Activated CD8-positive, alpha-beta memory T cell treated with anti-CD3 and anti-CD28 coated beads for 4 hours (primary cell): ENCODE results near the gene C20orf202.
A peak's percentile ranks its signal among the peaks of the same experiment; 100 is the strongest.
"Not testable (repeated sequence)": the region's sequence is repeated elsewhere in the genome, so short reads cannot be mapped to it uniquely, and the experiment has no call there.

ENCODE experiments used
- DNase-seq, 2 donors: peaks; one replicate each; pipeline ENCODE4 v3.0.0-alpha.2; 2020; ENCODE audit warnings: low read depth in 2 of 2

C20orf202 gene

DNA sequence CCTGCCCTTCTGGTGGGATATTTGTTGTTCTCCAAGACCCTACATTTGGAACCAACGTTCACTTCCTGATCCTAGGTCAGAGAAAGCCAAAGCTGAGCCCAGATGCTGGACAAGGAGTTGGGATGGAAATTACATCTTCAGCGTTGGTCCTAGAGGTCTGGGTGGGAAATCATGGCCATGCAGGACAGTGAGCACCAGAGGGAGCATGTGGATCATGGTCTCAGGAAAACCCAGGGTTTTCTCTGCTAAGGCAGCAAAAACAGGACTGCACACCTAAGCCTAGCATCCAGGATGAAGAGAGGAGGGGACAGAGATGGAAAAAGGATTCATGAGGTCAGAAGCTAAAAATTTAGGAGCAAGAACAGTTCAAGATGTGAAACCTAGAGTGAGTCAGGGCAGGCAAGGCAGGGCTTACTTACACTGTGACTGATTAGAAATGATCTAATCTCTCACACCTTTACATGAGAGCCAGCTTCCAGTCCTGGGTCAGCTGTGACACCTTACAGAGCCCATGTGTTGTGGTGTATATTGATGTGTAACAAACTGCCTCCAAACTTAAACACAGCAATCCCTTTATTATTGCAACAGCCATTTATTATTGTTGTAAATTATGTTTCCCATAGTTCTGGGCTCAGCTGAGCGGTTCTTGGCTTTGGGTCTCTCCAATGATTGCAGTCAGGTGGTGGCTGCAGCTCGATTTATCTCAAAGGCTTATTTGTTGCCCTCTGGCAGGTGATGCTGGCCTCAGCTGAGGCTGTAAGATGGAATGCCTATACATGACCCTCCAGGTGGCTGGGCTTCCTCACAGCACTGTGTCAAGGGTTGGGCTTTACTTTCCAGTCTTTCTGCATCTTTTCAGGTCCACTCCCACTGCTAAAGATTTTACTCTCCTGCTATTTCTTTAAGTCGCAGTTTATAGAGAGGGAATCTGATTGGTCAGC, 6.5 kb downstream of the C20orf202 start:
- DNase-seq, result no peak

GRCh38 chr20:1210501-1210900, 7.2 kb downstream of the C20orf202 start:
- no peak for DNase-seq

- DNase-seq, result no peak
Measured at GRCh38 chr20:1212023-1212422, 8.8 kb downstream of the C20orf202 start.

GRCh38 chr20:1212607-1213396, 9.5 kb downstream of the C20orf202 start:
- DNase-seq, result peak; percentile 30 to 35

DNA sequence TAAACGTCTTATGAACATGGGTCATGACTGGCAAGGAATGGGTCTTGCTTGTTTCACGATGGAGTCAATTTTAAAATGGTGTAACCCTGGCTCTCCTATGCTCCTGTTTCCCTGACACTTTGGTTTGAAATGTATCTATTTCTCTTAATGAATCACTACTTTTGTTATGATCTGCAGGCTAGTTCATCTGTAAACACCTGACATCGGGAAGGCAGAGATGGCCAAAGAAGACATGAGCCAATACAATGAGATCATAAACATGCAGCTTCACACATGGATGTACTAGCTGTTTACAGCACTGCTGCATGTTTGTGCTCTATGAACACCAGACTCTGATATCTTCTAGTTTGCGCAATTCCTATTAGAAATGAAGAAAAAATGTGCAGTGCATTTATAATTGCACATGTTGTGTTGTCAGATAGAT, 11.6 kb downstream of the C20orf202 start:
- no peak for DNase-seq

GRCh38 chr20:1215386-1216170, 12.3 kb downstream of the C20orf202 start:
- DNase-seq, result peak in 1 of 2 donors; percentile 24

GRCh38 chr20:1216527-1217427, 13.5 kb downstream of the C20orf202 start:
- DNase-seq, result not testable (repeated sequence)

GRCh38 chr20:1222750-1223149, 19.5 kb downstream of the C20orf202 start:
- DNase-seq, result not testable (repeated sequence)

DNA sequence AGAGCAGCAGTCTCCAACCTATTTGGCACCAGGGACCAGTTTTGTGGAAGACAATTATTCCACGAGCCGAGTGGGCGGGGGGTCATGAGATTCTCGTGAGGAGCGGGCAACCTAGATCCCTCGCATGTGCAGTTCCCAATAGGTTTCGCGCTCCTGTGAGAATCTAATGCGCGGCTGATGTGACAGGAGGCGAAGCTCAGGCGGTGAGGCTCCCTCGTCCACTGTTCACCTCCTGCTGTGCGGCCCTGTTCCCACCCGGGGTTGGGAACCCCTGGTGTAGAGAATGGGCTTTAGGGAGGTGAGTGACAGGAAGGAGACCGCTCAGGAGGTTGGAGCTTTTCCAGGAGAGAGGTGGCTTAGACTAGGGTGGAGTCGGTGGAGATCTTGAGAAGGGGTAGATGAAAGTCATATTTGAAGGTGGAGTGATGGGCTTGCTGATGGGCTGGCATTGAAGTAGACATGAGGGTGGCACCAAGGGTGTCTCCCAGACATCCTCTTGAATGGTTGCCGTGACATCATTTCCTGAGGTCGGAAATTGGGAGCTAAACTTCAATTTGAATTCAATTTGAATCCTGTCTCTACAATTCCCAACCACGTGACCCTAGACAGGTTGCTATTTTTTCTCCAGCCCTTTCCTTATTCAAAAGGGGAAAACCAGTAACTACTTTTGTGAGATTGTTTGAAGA, 21.1 kb downstream of the C20orf202 start:
- DNase-seq, result no peak

DNA sequence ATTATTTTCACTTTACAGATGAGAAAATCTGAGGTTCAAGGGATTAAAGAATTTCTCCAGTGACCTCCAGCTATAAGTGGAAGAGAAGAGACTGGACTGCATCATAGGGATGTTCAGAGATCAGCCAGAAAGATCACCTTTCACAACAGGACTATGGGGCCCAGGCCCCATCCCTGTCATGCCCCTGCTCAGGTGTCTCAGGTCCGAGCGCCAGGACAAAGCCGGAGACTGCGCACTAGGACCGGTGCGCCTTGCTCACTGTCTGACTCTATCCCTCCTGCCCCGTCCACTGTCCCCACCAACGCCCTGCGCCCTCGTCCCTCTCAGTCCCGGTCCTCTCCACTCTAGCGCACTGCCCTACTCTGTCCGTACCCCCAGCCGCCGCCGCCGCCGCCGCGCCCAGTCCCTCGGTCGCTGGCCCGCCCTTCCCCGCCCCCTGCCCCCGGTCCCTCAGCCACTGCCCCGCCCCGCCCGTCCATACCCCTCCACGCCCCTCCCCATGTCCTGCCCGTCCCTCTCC, 22.1 kb downstream of the C20orf202 start:
- DNase-seq, result no peak

DNA sequence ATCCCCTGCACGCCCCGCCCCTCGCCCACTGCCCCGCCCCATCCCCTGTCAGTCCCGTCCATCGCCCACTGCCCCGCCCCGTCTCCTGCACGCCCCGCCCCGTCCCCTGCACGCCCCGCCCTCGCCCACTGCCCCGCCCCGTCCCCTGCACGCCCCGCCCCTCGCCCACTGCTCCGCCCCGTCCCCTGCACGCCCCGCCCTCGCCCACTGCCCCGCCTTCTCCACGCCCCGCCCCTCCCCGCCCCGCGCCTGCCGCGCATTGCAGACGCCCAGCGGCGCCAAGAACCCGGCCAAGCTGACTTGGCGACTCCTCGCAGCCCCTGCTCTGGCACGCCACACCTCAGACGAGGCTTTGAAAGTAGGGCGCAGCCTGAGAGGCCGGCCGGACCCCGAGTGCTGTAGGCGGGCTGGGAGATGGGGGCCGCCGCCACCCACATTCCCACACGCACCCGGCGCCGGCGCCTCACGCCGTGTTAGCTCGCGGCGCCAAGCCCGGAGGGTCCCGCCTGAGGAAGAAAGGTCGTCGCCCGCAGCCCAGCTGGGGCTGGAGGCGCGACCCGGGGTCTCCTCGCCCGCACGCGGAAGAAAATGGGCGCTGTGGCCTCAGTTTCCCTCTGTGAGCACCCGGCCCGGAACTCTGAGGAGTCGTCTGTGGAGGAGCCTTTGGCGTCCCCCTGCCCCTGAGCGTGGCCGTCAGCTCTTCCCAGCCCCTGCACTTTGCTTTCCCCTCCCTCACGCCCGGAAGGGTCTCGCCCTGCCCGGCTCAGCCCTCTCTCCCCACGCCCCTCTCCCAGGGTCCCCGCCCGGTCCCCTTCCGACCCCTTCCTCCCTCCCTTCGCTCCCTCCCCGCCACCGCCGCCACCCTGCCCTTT, 22.8 kb downstream of the C20orf202 start, which contains the start of gene RAD21L1:
Gene RAD21L1, plus strand, starts transcription at position 262 of the 872 bp plus-strand sequence. CDS start 2,410 bp downstream, outside the sequence.
- DNase-seq, result peak; percentile 50 to 67

DNA sequence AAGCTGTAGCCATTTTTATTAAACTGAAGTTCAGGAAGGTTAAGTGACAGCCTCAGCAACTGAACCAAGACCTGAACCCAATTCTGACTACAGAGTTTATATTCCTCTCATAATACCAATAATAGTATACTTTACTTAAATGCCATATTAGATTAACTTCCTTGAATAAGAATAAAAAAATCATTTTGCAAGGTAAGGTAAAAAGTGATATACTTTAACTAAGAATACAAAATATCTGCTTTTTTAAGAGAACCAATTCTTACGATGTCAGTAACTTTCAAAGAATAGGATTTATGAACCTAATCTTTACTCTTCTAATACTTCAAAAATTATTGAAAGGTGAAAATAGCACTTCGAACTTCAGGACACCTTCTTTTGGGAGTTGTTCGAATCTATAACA, 26.3 kb downstream of the C20orf202 start:
- no peak for DNase-seq

GRCh38 chr20:1232286-1233111, 29.2 kb downstream of the C20orf202 start:
- DNase-seq, result no peak

DNA sequence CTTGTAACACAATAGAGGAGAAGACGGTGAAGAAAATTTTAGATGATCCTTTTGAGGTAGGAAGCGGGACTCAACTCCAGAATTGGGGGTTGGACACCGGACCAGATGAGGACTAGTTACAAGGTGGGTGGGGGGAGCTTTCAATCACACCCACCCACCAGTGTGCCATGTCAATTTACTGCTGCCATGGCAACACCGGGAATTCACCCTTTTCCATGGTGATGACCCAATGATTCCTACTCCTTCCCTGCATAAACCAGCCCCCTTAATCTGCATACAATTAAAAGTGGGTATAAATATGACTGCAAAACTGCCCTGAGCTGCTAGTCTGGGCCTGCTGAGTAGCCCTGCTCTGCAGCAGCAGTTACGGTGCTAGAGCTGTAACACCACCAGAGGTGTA, 37.3 kb downstream of the C20orf202 start:
- no peak for DNase-seq

- no peak for DNase-seq
Measured at GRCh38 chr20:1241456-1241855, 38.2 kb downstream of the C20orf202 start.

- no peak for DNase-seq
Measured at GRCh38 chr20:1242099-1242498, 38.8 kb downstream of the C20orf202 start.

- DNase-seq, result no peak
Measured at GRCh38 chr20:1242530-1242929, 39.3 kb downstream of the C20orf202 start.

DNA sequence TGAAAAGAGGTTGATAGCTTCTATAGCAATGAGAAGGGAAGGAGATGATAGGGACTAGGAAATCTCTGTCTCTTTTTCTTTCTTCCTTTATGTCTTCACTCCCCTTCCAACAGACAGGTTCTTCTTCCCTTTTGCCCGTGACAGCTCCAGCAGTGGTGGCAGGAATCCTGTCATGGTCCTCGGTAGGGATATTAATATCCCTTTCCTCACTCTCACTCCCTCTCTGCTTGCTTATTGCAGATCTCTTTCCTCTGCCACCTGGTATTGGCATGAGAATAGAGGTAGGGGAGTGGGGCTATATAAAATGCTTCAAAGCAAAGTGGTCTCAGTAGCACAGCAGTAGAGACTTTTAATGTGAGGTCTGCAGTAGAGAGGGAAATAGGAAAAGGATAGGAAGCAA, 42.3 kb downstream of the C20orf202 start:
- no peak for DNase-seq
